Esophagus squamous epithelium (tissue), 5 donors: ENCODE data around the gene TP53I13. TPM values are rescaled to one million over a fixed set of nuclear protein-coding genes. Genes with fewer than 3 reads are reported as not detected.

Source experiments
- DNase-seq: peaks from one replicate; lab custom pipeline; 2025; lab: John Stamatoyannopoulos, UW
- H3K27ac ChIP-seq, 4 donors: fragments of 200-600 bp; sonication (generic); one replicate each; pipeline ENCODE4 v1.5.1; 2016 to 2019; ENCODE audit warnings: mild to moderate bottlenecking in 1 of 4
- H3K27me3 ChIP-seq, 4 donors: fragments of 200-600 bp; sonication (generic); 1 replicate in 3 of 4; 2 replicates in 1 of 4; pipeline versions ENCODE4 v1.5.1 to v1.6.0; 2017 to 2021; ENCODE audit warnings: antibody characterized with exemption in 1 of 4
- H3K36me3 ChIP-seq, 3 donors: fragments of 200-600 bp; sonication (generic); one replicate each; pipeline ENCODE4 v1.5.1; 2016 to 2019
- H3K4me1 ChIP-seq, 3 donors: fragments of 200-600 bp; sonication (generic); one replicate each; pipeline ENCODE4 v1.5.1; 2017 to 2019
- H3K4me3 ChIP-seq, 4 donors: fragments of 200-600 bp; sonication (generic); 1 replicate in 3 of 4; 2 replicates in 1 of 4; pipeline ENCODE4 v1.5.1; 2016 to 2019; ENCODE audit warnings: mild to moderate bottlenecking in 2 of 4, moderate library complexity in 1 of 4
- H3K9me3 ChIP-seq, 3 donors: fragments of 200-600 bp; sonication (generic); one replicate each; pipeline ENCODE4 v1.5.1; 2016 to 2019
- POLR2A ChIP-seq, 4 donors: fragments of 450-650 bp; IDR thresholded peaks; one replicate each; pipeline ENCODE4 v1.6.1; 2017; ENCODE audit warnings: antibody characterized with exemption in 4 of 4, mild to moderate bottlenecking in 4 of 4, moderate library complexity in 3 of 4
- WGBS, 2 donors: methylation state at CpG; one replicate each; pipeline ENCODE4 v1.1.5; 2018; 5-methylcytosine and 5-hydroxymethylcytosine counted together
- intact Hi-C: fragments of 100-400 bp; cut with DNase I; formaldehyde crosslinking; loops from one replicate; pipeline ENCODE4 v1.15.0; 2022
- total RNA-seq, 4 donors: library from RNA; depleted of rRNA; stranded (reverse); fragments of >200 nt; gene quantifications; one replicate each; pipeline ENCODE4 v1.1.0, GENCODE V29; 2016
- TF ChIP-seq, protein P1 (sequence below), 6 experiments: fragments of 450-650 bp in 4 of 6; fragments of 200-600 bp in 2 of 6; sonication (generic) in 2 of 6; IDR thresholded peaks; one replicate each; pipeline ENCODE4 v1.5.1; 2016 to 2019; ENCODE audit warnings: antibody characterized with exemption in 6 of 6, mild to moderate bottlenecking in 4 of 6, moderate library complexity in 4 of 6
- donor health status: DM: yes; HTN: yes; CAD: no.

Gene TP53I13
- total RNA-seq, 4 donors from 2014 or later: 11.8 to 34.9 (median 21.8) TPM

DNA sequence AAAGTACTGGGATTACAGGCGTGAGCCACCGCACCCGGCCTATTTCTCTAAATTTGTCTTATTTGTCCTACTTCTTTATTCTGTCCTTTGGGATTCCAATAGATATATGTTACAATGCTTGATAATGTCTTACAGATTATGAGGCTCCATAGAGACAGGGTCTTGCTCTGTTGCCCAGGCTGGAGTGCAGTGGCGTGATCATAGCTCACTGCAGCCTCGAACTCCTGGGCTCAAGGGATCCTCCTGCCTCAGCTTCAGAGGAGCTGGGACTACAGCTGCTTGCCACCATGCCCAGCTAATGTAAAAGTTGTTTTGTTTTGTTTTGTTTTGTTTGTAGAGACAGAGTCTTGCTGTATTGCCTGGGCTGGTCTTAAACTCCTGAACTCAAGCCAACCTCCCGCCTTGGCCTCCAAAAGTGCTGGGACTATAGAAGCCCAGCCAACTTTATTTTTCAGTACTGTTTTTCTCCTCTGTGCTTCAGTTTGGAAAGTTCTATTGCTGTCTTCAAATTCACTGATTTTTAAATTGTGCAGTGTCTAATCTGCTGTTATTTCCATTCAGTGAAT lies 34.7 kb downstream of the TP53I13 start:
- Histone ChIP-seq H3K4me1 (no peaks in the 10 kb centered on the region), H3K36me3 (no peaks in the 10 kb centered on the region), H3K9me3 (no peaks in the 10 kb centered on the region), H3K27me3 (no peaks in the 10 kb centered on the region), H3K27ac (no peak overlapping the region), H3K4me3 (no peak overlapping the region)
- 87 to 90% methylated on average over 6 of the region's 6 CpGs for WGBS, 2 donors
- intact Hi-C loops: no loop called here
- no peak for DNase-seq
- no peak for TF ChIP-seq POLR2A (IDR thresholded peaks at IDR 0.05)
- TF ChIP-seq, protein P1, sequence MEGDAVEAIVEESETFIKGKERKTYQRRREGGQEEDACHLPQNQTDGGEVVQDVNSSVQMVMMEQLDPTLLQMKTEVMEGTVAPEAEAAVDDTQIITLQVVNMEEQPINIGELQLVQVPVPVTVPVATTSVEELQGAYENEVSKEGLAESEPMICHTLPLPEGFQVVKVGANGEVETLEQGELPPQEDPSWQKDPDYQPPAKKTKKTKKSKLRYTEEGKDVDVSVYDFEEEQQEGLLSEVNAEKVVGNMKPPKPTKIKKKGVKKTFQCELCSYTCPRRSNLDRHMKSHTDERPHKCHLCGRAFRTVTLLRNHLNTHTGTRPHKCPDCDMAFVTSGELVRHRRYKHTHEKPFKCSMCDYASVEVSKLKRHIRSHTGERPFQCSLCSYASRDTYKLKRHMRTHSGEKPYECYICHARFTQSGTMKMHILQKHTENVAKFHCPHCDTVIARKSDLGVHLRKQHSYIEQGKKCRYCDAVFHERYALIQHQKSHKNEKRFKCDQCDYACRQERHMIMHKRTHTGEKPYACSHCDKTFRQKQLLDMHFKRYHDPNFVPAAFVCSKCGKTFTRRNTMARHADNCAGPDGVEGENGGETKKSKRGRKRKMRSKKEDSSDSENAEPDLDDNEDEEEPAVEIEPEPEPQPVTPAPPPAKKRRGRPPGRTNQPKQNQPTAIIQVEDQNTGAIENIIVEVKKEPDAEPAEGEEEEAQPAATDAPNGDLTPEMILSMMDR (IDR thresholded peaks at IDR 0.05): no peak

DNA sequence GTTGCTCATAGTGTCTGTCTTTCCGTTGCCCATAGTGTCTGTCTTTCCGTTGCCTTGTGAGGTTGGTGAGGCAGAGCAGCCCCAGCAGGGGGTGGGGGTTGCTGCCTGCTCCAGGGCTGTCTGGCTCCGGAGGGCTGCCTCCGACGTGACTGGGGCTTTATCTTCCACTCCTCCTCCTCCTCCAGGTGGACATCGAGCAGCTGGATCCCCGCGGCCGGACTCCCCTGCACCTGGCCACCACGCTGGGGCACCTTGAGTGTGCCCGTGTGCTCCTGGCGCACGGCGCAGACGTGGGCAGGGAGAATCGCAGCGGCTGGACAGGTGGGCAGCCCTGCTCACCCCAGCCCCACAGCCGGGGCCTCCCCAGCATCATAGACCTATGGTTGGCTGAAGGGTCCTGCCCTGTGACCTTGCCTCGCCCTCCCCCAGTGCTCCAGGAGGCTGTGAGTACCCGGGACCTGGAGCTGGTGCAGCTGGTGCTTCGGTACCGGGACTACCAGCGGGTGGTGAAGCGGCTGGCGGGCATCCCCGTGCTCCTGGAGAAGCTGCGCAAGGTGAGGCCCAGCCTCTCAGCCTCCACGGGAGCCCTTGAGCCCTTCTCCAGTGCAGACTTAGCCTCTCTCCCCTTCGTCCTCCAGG lies 39.2 kb downstream of the TP53I13 start:
- Histone ChIP-seq H3K4me1 (peaks cover 0 to under 1% (median 0%) of the 10 kb centered on the region in 3 donors), H3K27ac (no peak overlapping the region), H3K27me3 (no peaks in the 10 kb centered on the region), H3K9me3 (no peaks in the 10 kb centered on the region), H3K4me3 (no peak overlapping the region), H3K36me3 (peaks cover 0 to 4% (median 0%) of the 10 kb centered on the region in 3 donors)
- WGBS, 2 donors: 88 to 90% methylated on average over 2 of the region's 29 CpGs
- no peak for TF ChIP-seq POLR2A (IDR thresholded peaks at IDR 0.05)
- TF ChIP-seq, protein P1 (IDR thresholded peaks at IDR 0.05): no peak
- intact Hi-C loops: no loop called here
- DNase-seq: no peak

DNA sequence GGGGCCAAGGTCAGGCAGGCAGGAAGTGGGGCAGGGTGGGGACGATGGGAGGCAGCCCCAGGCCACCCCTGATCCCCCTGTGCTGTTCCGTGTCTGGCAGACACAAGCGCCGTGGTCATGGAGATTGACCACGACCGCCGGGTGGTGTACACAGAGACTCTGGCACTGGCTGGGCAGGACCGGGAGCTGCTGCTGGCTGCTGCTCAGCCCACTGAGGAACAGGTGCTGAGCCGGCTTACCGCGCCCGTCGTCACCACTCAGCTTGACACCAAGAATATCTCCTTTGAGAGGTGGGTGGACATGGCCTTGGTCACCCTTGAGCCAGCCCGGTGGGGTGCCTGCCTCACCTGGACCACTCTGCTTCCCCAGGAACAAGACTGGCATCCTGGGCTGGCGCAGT lies 40.5 kb downstream of the TP53I13 start:
- no CpG with 5 or more reads among the region's 15 CpGs for WGBS, 2 donors
- peaks cover 6 to 14% (median 12%) of the 10 kb centered on the region in 3 donors for H3K4me1 ChIP-seq
- no peaks in the 10 kb centered on the region for H3K9me3 ChIP-seq
- intact Hi-C loops: no loop called here
- H3K36me3 ChIP-seq: peaks cover 0 to 4% (median 0%) of the 10 kb centered on the region in 3 donors
- no peak for DNase-seq
- no peak overlapping the region for H3K4me3 ChIP-seq
- no peak overlapping the region for H3K27ac ChIP-seq
- TF ChIP-seq, protein P1 (IDR thresholded peaks at IDR 0.05): no peak
- TF ChIP-seq POLR2A (IDR thresholded peaks at IDR 0.05): no peak
- H3K27me3 ChIP-seq: no peaks in the 10 kb centered on the region

DNA sequence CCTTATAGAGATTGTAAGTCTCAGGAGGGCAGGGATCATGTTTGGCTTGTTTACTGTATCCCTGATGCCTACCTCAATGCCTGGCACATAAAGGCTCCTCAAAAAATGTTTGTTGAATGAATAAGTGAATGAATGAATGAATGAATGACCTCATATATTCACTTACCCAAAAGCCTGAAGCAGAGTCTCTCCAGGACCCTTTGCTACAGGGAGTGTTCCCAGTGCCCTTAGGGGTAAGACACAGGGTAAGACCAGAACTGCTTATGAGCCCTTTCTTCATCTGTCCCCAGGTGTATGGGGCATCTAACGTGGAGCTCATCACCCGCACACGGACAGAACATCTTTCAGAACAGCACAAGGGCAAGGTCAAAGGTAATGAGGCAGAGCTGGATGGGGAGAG lies 41.9 kb downstream of the TP53I13 start:
- no peak overlapping the region for H3K27ac ChIP-seq
- intact Hi-C loops: loop anchor here (10.0 kb wide), 1 partner anchor 164 kb away; no protein-coding TSS in a partner anchor
- DNase-seq: no peak
- no peaks in the 10 kb centered on the region for H3K9me3 ChIP-seq
- WGBS, 2 donors: 80 to 93% methylated on average over 2 to 3 of the region's 3 CpGs
- TF ChIP-seq POLR2A (IDR thresholded peaks at IDR 0.05): no peak
- TF ChIP-seq, protein P1 (IDR thresholded peaks at IDR 0.05): no peak
- H3K27me3 ChIP-seq: peaks cover 0 to 5% (median 0%) of the 10 kb centered on the region in 4 donors
- H3K4me3 ChIP-seq: no peak overlapping the region
- peaks cover 0 to 4% (median 0%) of the 10 kb centered on the region in 3 donors for H3K36me3 ChIP-seq
- H3K4me1 ChIP-seq: peaks cover 20 to 28% (median 26%) of the 10 kb centered on the region in 3 donors
